HUES64 (cell line): Measurements from ENCODE around the gene MIA.
"Not testable (repeated sequence)": the region's sequence is repeated elsewhere in the genome, so short reads cannot be mapped to it uniquely, and the experiment has no call there.

Experiments
- H3K27ac ChIP-seq: 2 replicates; pipeline ENCODE4 v1.7.0; 2013; ENCODE audit warnings: low read depth, low read length, inconsistent platforms
- H3K27me3 ChIP-seq: 2 replicates; pipeline ENCODE4 v1.6.1; 2013; ENCODE audit warnings: mild to moderate bottlenecking, low read length; ENCODE audit not compliant: insufficient read depth
- H3K36me3 ChIP-seq: 2 replicates; pipeline ENCODE4 v1.6.1; 2013; ENCODE audit warnings: mild to moderate bottlenecking, low read length; ENCODE audit not compliant: insufficient read depth
- H3K4me1 ChIP-seq: 2 replicates; pipeline ENCODE4 v1.6.1; 2013; ENCODE audit warnings: mild to moderate bottlenecking, low read length, moderate library complexity; ENCODE audit not compliant: insufficient read depth
- H3K4me3 ChIP-seq: 2 replicates; pipeline ENCODE4 v1.5.1; 2013; ENCODE audit warnings: mild to moderate bottlenecking, low read length, moderate library complexity
- H3K9ac ChIP-seq: 2 replicates; pipeline ENCODE4 v1.6.1; 2013; ENCODE audit warnings: mild to moderate bottlenecking, low read depth, low read length
- H3K9me3 ChIP-seq: 2 replicates; pipeline ENCODE4 v1.6.1; 2013; ENCODE audit warnings: low read depth, low read length; ENCODE audit not compliant: insufficient read depth
- WGBS: fragments of 150-250, 120-280 bp; methylation state at CpG from one replicate; pipeline ENCODE4 v1.1.7; 2013; ENCODE audit warnings: missing lambda C conversion rate; 5-methylcytosine and 5-hydroxymethylcytosine counted together

Gene MIA

GRCh38 chr19:40768869-40769268, 6.5 kb upstream of the MIA start:
- no peaks in the 10 kb centered on the region for H3K9me3 ChIP-seq
- H3K36me3 ChIP-seq = peaks cover 31% of the 10 kb centered on the region
- no peak overlapping the region for H3K27ac ChIP-seq
- H3K4me1 ChIP-seq = no peaks in the 10 kb centered on the region
- WGBS = 92% methylated on average over 5 of the region's 5 CpGs
- no peaks in the 10 kb centered on the region for H3K27me3 ChIP-seq
- no peak overlapping the region for H3K9ac ChIP-seq
- no peak overlapping the region for H3K4me3 ChIP-seq

- H3K27ac ChIP-seq, H3K4me1 ChIP-seq: not testable (repeated sequence)
- 94% methylated on average over 10 of the region's 10 CpGs for WGBS
Observed at GRCh38 chr19:40771101-40771862, 4.0 kb upstream of the MIA start.

GRCh38 chr19:40775632-40776022, 306 bp downstream of the MIA start:
- Histone ChIP-seq H3K36me3 (no peaks in the 10 kb centered on the region), H3K4me3 (no peak overlapping the region), H3K9me3 (no peaks in the 10 kb centered on the region), H3K4me1 (peaks cover 6% of the 10 kb centered on the region; the same call in 1 of the 2 replicates), H3K9ac (no peak overlapping the region), H3K27me3 (no peaks in the 10 kb centered on the region), H3K27ac (no peak overlapping the region)
- WGBS = 88% methylated on average over 7 of the region's 10 CpGs

More at GRCh38 chr19:40771101-40771862, 4.0 kb upstream of the MIA start:
- H3K4me3 ChIP-seq, H3K36me3 ChIP-seq, H3K9ac ChIP-seq, H3K9me3 ChIP-seq, H3K27me3 ChIP-seq: not testable (repeated sequence)

GRCh38 chr19:40776364-40776763, 1.0 kb downstream of the MIA start:
- Histone ChIP-seq H3K27me3 (no peaks in the 10 kb centered on the region), H3K9ac (no peak overlapping the region), H3K36me3 (no peaks in the 10 kb centered on the region), H3K4me3 (no peak overlapping the region), H3K27ac (no peak overlapping the region), H3K9me3 (no peaks in the 10 kb centered on the region), H3K4me1 (peaks cover 6% of the 10 kb centered on the region; the same call in 1 of the 2 replicates)
- 74% methylated on average over 6 of the region's 7 CpGs for WGBS

GRCh38 chr19:40776932-40777644, 1.8 kb downstream of the MIA start:
- Histone ChIP-seq H3K9me3 (no peaks in the 10 kb centered on the region), H3K4me3 (peak overlapping the region; percentile 79), H3K27ac (peak overlapping the region; percentile 100), H3K9ac (peak overlapping the region; percentile 94), H3K4me1 (peaks cover 6% of the 10 kb centered on the region; the same call in 1 of the 2 replicates), H3K27me3 (no peaks in the 10 kb centered on the region), H3K36me3 (no peaks in the 10 kb centered on the region)
- 20% methylated on average over 13 of the region's 13 CpGs for WGBS

- Histone ChIP-seq H3K9ac (peak overlapping the region; percentile 94), H3K9me3 (no peaks in the 10 kb centered on the region), H3K27me3 (no peaks in the 10 kb centered on the region), H3K36me3 (no peaks in the 10 kb centered on the region), H3K4me1 (peaks cover 6% of the 10 kb centered on the region; the same call in 1 of the 2 replicates), H3K27ac (peak overlapping the region; percentile 100), H3K4me3 (peak overlapping the region; percentile 79)
- whole genome bisulfite sequencing = under 1% methylated on average over 10 of the region's 10 CpGs
Observed at GRCh38 chr19:40777645-40777936, 2.3 kb downstream of the MIA start.

- Histone ChIP-seq H3K4me3 (peak within 1 kb of the TSS; percentile 79), H3K36me3 (no peaks in the 10 kb centered on the region), H3K27ac (peak within 1 kb of the TSS; percentile 100), H3K9me3 (no peaks in the 10 kb centered on the region), H3K4me1 (peaks cover 6% of the 10 kb centered on the region; the same call in 1 of the 2 replicates), H3K9ac (peak within 1 kb of the TSS; percentile 94), H3K27me3 (no peaks in the 10 kb centered on the region)
- WGBS = under 1% methylated on average over 56 of the region's 56 CpGs
Observed at GRCh38 chr19:40777937-40778705, 2.8 kb downstream of the MIA start, which contains the start of gene RAB4B. Gene RAB4B (plus strand): TSS chr19:40778247. CDS start chr19:40778376, 129 bp downstream.

- H3K27me3 ChIP-seq = no peaks in the 10 kb centered on the region
- H3K36me3 ChIP-seq = no peaks in the 10 kb centered on the region
- WGBS = 3% methylated on average over 7 of the region's 7 CpGs
- peak overlapping the region; percentile 46; the same call in 1 of the 2 replicates for H3K9ac ChIP-seq
- H3K27ac ChIP-seq = peak overlapping the region; percentile 92
- no peaks in the 10 kb centered on the region for H3K9me3 ChIP-seq
- H3K4me3 ChIP-seq = peak overlapping the region; percentile 79
- peaks cover 6% of the 10 kb centered on the region; the same call in 1 of the 2 replicates for H3K4me1 ChIP-seq
Observed at GRCh38 chr19:40778706-40779284, 3.5 kb downstream of the MIA start.

GRCh38 chr19:40780582-40780981, 5.3 kb downstream of the MIA start:
- WGBS = 93% methylated on average over 5 of the region's 5 CpGs
- Histone ChIP-seq H3K4me3 (no peak overlapping the region), H3K9ac (no peak overlapping the region), H3K36me3 (no peaks in the 10 kb centered on the region), H3K9me3 (no peaks in the 10 kb centered on the region), H3K27ac (no peak overlapping the region), H3K27me3 (no peaks in the 10 kb centered on the region), H3K4me1 (peaks cover 6% of the 10 kb centered on the region; the same call in 1 of the 2 replicates)

GRCh38 chr19:40781140-40781539, 5.8 kb downstream of the MIA start:
- H3K4me1 ChIP-seq = peaks cover 6% of the 10 kb centered on the region; the same call in 1 of the 2 replicates
- WGBS = 93% methylated on average over 5 of the region's 7 CpGs
- no peak overlapping the region for H3K27ac ChIP-seq
- H3K9me3 ChIP-seq = no peaks in the 10 kb centered on the region
- H3K36me3 ChIP-seq = no peaks in the 10 kb centered on the region
- no peaks in the 10 kb centered on the region for H3K27me3 ChIP-seq
- H3K9ac ChIP-seq = no peak overlapping the region
- H3K4me3 ChIP-seq = no peak overlapping the region
